ENCODE measurements around the gene ANAPC2.

The ANAPC2 gene

DNA sequence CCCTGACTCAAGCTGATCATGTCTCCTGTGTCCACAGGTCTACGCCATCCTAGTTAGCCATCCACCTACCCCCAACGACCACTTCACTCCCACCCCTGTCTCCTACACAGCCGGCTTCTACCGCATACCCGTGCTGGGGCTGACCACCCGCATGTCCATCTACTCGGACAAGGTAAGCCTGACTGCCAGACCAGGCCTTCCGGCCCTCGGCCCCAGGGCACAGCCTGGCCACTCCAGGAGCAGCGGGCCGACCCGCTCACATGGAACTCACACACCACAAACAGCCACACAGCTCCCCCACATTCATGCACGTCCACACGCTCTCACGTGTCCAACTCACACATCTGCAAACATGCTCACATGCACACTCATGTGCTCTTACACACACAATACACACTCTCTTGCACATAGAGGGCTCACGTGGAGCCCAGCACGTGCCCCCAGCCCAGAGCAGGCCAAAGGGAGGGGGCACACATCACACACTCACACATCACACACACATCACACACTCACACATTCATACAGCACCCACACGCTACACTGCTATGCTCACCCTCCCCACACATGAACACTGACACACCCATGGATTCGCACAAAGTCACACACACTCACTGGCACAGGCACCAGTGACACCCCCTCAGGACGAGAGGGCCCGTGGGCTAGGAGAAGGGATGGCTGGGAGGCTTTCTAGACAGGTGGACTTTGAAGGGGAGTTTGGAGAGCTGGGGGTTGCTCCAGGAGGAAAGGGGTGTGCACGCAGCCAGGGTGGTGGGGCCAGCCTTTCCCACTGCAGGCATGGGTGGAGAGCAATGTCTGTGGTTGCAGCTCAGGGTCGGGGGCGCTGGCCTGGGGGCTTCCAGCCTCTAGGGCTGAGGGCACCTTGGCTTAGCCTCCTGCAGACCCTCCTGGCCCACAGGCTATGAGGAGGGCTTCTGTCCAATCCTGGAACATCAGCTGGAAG lies 46.1 kb downstream of the ANAPC2 start:
- no peak for DNase-seq (ENCODE audit: low read depth)
- TF ChIP-seq, protein P1, sequence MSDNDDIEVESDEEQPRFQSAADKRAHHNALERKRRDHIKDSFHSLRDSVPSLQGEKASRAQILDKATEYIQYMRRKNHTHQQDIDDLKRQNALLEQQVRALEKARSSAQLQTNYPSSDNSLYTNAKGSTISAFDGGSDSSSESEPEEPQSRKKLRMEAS (IDR thresholded peaks at IDR 0.05; ENCODE audit: low read depth, low read length), result no peak
- TF ChIP-seq, protein P2, sequence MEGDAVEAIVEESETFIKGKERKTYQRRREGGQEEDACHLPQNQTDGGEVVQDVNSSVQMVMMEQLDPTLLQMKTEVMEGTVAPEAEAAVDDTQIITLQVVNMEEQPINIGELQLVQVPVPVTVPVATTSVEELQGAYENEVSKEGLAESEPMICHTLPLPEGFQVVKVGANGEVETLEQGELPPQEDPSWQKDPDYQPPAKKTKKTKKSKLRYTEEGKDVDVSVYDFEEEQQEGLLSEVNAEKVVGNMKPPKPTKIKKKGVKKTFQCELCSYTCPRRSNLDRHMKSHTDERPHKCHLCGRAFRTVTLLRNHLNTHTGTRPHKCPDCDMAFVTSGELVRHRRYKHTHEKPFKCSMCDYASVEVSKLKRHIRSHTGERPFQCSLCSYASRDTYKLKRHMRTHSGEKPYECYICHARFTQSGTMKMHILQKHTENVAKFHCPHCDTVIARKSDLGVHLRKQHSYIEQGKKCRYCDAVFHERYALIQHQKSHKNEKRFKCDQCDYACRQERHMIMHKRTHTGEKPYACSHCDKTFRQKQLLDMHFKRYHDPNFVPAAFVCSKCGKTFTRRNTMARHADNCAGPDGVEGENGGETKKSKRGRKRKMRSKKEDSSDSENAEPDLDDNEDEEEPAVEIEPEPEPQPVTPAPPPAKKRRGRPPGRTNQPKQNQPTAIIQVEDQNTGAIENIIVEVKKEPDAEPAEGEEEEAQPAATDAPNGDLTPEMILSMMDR (IDR thresholded peaks at IDR 0.05; ENCODE audit: low read depth, low read length), result no peak
- TF ChIP-seq MYC (IDR thresholded peaks at IDR 0.05; ENCODE audit: low read depth, low read length), result no peak
- H3K4me3 ChIP-seq (ENCODE audit: low read depth, low read length), result no peak overlapping the region

DNA sequence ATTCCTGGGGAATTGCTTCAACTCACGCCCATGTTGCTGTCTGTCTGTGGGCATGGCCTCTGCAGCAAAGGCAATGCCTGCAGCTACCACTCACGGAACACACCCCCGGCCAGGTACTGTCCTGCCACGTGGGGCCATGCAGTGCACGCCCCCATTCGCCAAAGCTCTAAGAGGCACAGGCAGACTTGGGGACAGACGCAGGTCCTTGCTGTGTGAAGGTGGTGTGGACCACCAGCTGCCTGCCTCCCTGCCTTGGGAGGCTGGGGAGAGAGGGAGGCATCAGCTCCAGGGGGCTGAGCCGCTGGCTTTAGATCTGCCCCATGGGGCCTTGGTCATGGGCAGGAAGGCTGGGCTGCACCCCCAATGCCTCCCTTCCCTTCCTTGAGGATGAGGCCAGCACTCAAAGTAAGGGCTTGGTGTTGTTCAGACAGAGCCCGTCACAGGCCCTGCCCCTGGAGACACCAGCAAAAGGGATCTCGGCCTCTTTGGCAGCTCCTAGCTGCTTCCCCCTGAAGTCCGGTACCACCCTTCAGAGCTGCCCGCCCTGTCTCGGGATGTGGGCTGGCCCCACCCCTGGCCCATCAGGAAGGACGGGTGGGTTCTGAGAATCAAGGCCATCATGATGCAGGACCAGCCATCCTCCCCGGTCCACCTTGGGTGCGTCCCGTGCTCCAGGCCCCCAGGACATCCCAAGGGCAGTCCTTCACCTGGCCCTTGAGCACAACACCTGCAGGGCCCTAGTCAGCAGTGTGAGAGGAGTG lies 47.1 kb downstream of the ANAPC2 start:
- DNase-seq (ENCODE audit: low read depth), result no peak
- H3K4me3 ChIP-seq (ENCODE audit: low read depth, low read length), result no peak overlapping the region
- TF ChIP-seq, protein P2 (IDR thresholded peaks at IDR 0.05; ENCODE audit: low read depth, low read length), result no peak
- TF ChIP-seq, protein P1 (IDR thresholded peaks at IDR 0.05; ENCODE audit: low read depth, low read length), result no peak
- TF ChIP-seq MYC (IDR thresholded peaks at IDR 0.05; ENCODE audit: low read depth, low read length), result no peak
- TF ChIP-seq POLR2A (IDR thresholded peaks at IDR 0.05; ENCODE audit: extremely low read depth, insufficient read length), result no peak

DNA sequence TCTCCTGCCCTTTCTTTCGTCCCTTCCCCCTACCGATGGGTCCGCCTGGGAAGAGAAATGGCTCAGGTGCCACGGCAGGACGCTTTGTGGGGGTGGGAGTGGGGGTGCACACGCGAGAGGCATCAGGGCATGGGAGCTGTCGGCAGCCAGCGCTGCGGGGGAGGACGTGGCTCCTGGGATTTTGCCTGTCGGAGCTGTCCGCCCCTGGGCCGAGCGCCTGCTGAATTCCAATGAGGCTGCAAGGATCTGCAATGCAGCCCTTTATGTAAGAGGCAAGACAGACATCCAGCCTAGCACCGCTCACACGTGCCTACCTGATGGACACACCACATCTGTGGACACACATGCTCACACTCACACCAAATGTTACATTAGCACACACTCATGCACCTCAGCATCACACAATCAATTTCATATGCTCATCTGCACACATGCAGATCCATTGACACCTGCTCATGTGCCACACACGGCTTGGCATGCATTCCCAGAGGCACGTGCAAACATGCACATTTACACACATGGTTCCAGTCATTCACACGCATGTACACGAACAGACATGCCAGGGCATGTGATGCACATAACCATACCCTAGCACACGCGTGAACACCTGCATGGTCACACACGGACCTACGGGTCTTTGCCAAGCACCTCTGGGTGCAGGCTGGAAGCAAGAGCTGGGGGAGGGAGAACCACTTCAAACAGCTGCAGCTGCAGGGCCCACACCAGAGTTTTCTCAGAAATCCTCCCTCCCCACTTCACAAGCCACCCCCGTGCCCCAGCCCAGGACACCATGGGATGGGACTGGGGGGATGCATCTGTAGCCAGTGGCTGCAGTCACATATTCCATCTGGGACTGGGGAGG lies 48.0 kb downstream of the ANAPC2 start:
- no peak overlapping the region for H3K4me3 ChIP-seq (ENCODE audit: low read depth, low read length)

DNA sequence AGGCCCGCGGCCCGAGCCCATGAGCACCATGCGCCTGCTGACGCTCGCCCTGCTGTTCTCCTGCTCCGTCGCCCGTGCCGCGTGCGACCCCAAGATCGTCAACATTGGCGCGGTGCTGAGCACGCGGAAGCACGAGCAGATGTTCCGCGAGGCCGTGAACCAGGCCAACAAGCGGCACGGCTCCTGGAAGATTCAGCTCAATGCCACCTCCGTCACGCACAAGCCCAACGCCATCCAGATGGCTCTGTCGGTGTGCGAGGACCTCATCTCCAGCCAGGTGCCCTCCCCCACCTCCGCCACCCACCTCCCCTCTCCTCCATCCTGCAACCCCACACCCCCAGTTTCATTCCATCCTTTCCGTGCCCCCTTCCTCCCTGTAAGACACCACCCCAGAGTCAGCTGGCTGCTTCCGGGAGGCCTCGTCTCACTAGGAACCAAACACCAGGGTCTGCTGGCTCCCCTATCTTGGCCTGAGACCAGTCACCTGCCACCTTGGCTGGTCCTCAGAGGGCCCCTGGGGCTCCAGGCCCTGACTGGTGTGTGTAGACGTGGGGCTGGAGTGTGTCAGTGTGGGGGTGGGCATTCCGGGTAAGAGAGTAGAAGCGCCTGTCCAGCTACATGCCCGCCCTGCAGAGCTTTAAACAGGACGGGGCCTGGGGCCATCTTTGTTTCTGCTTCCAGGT lies 48.8 kb downstream of the ANAPC2 start:
- H3K4me3 ChIP-seq (ENCODE audit: low read depth, low read length), result no peak overlapping the region
- DNase-seq (ENCODE audit: low read depth), result no peak
- no peak for TF ChIP-seq POLR2A (IDR thresholded peaks at IDR 0.05; ENCODE audit: extremely low read depth, insufficient read length)
- TF ChIP-seq, protein P2 (IDR thresholded peaks at IDR 0.05; ENCODE audit: low read depth, low read length), result no peak
- TF ChIP-seq, protein P1 (IDR thresholded peaks at IDR 0.05; ENCODE audit: low read depth, low read length), result no peak
- no peak for TF ChIP-seq MYC (IDR thresholded peaks at IDR 0.05; ENCODE audit: low read depth, low read length)

More for the DNA sequence above, 48.0 kb downstream of the ANAPC2 start:
- DNase-seq (ENCODE audit: low read depth), result no peak
- TF ChIP-seq, protein P1 (IDR thresholded peaks at IDR 0.05; ENCODE audit: low read depth, low read length), result no peak
- TF ChIP-seq, protein P2 (IDR thresholded peaks at IDR 0.05; ENCODE audit: low read depth, low read length), result no peak
- TF ChIP-seq POLR2A (IDR thresholded peaks at IDR 0.05; ENCODE audit: extremely low read depth, insufficient read length) (no peak), MYC (IDR thresholded peaks at IDR 0.05; ENCODE audit: low read depth, low read length) (no peak)
